Hypothalamus (tissue), 51 donors: ENCODE measurements around the gene NSFL1C.

Source experiments
- DNase-seq, 51 donors: peaks; one replicate each; lab custom pipeline; 2025; lab: John Stamatoyannopoulos, UW

NSFL1C gene

DNA sequence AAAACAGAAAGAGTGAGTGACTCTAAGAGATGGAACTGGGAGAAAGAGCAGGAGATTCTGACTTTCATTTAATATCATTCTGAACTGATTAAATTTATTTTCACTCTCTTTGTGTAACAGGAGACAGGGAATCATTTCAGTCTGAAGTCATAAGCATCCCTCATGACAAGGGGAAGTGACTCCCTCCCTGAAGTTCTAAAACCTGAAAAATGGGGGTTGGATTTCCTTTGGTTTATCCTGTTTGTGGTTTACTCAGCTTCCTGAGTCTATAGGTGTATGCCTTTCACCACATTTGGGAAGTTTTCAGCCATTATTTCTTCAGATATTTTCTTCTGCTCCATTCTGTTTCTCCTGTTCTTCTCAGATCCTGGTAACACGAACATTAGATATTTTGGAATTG lies 70.4 kb downstream of the NSFL1C start:
- DNase-seq: no peak

DNA sequence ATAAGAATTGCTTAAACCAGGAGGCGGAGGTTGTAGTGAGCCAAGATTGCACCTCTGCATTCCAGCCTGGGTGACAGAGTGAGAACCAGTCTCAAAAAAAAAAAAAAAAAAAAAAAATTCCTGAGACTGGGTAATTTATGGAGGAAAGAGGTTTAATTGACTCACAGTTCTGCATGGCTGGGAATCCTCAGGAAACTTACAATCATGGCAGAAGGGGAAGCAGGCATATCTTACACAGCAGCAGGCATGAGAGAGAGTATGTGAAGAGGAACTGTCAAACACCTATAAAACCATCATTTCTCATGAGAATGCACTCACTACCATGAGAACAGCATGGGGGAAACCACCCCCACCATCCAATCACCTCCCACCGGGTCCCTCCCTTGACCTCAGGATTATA lies 72.0 kb downstream of the NSFL1C start:
- no peak for DNase-seq

DNA sequence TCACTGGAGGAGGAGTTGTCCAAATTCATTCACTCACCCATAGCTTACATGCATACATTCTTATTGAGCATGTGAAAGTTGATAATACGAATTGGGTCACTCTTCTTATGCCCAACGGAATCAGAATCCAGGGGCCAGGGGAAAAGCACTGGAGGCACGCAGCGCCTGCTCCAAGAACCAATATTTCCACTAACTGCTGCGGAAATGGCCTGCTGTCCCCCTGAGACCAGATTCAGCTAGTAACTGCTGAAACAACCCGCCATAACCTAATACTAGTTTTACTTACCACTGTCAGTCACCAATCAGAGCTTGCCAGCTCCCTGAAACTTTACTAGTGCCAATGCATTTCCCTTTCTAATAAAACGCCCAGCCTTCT lies 73.2 kb downstream of the NSFL1C start:
- DNase-seq: no peak

DNA sequence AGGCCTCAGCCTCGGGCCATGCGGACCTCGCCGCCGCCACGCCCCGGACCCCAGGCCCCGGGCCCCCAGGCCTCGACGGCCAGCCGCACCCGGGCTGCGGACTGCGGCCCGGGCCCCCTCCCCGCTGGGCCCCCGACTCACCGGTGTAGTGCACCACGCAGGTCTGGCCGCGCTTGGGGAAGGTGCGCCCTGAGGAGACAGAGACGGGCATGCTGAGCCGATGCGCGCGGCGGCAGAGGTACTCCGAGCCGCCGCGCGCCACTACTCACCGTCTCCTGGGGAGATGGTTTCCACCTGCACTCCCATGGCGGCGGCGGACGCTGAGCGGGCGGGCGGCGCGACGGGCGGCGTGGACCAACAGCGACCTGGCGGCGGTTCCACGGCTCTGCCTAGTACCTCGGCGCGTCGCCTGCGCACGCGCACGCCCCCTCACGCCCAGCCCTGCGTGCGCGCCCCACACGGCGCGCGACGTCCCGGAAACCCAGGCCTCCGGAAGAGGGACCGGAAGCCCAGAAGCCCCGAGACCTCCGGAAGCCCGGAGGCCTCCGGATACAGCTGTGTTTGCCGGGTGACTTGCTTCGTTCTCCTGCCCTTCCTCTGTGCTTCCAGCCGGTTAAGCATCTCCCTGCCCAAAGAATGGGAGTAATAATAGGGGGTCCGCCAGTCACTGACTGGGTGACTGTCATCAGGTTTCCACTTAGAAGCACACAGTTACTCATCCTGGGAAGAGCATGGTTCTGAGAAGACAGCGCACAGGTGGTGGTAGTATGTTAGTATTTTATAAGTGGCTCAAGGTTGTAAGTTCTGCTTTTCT lies 73.7 kb downstream of the NSFL1C start, which contains the start of gene FKBP1A:
Gene FKBP1A (minus strand): TSS at position 362 of the 814 bp plus-strand sequence. CDS start 56 bp downstream, at position 306.
- peak; percentile 22 to 92 (median 77) for DNase-seq

DNA sequence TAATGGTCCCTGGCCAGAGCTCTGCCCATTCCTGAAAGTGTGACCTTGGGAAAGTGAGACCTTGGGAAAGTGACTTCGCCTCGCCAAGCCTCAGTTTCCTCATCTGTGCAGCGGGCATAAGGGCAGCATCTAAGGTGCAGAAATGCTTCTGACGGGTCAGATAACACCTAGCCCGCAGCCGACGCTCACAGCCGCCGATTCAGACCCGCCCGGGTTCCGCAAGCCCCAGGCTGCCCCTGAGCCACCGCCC lies 74.3 kb downstream of the NSFL1C start:
- no peak for DNase-seq
